ENCODE results near the gene SYT2.
"Not testable (repeated sequence)": the region's sequence is repeated elsewhere in the genome, so short reads cannot be mapped to it uniquely, and the experiment has no call there.

Gene SYT2

GRCh38 chr1:202547215-202547614, 163.0 kb downstream of the SYT2 start:
- no peak for DNase-seq (ENCODE audit: low read depth, low spot score)
- no peaks in the 10 kb centered on the region for H3K4me1 ChIP-seq (ENCODE audit: control insufficient read depth, insufficient read depth, low read length)
- H3K27me3 ChIP-seq (ENCODE audit: control insufficient read depth, insufficient read depth, low read length), result no peaks in the 10 kb centered on the region
- no peak overlapping the region for H3K4me3 ChIP-seq (ENCODE audit: low read length)
- no peaks in the 10 kb centered on the region for H3K9me3 ChIP-seq (ENCODE audit: control insufficient read depth, insufficient read depth, low read length)
- H3K36me3 ChIP-seq (ENCODE audit: control insufficient read depth, insufficient read depth, low read length), result no peaks in the 10 kb centered on the region
- no peak overlapping the region for H3K27ac ChIP-seq (ENCODE audit: low read length)

DNA sequence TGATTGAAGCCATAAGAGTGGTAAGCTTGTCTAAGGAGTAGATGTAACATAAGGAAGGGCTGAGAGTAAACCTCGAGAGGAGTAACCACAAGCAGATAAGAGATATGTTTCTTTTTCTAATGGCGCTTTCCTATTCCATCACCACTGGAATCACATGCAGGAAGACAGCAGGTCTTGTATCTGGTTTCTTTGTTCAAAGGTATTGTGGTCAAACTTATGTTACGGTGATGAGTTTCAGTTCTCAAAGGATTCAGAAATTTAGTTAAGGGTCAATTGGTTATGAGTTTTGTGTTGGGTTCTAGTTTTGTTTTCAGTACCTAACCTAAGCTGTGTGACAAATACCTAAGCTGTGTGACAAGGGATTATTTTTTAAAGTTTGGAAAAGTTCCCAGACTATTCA, 163.5 kb downstream of the SYT2 start:
- WGBS (ENCODE audit: insufficient coverage, insufficient read length), result no CpG with 5 or more reads among the region's 3 CpGs
- not testable (repeated sequence) for DNase-seq (ENCODE audit: low read depth, low spot score); H3K4me3 ChIP-seq (ENCODE audit: low read length)

GRCh38 chr1:202546377-202546776, 163.9 kb downstream of the SYT2 start:
- H3K27me3 ChIP-seq (ENCODE audit: control insufficient read depth, insufficient read depth, low read length); H3K27ac ChIP-seq (ENCODE audit: low read length); DNase-seq (ENCODE audit: low read depth, low spot score); H3K36me3 ChIP-seq (ENCODE audit: control insufficient read depth, insufficient read depth, low read length); H3K4me3 ChIP-seq (ENCODE audit: low read length); H3K4me1 ChIP-seq (ENCODE audit: control insufficient read depth, insufficient read depth, low read length); H3K9me3 ChIP-seq (ENCODE audit: control insufficient read depth, insufficient read depth, low read length): not testable (repeated sequence)
- WGBS (ENCODE audit: insufficient coverage, insufficient read length), result no CpG with 5 or more reads among the region's 3 CpGs

More for the DNA sequence above, 163.5 kb downstream of the SYT2 start:
- not testable (repeated sequence) for H3K36me3 ChIP-seq (ENCODE audit: control insufficient read depth, insufficient read depth, low read length); H3K9me3 ChIP-seq (ENCODE audit: control insufficient read depth, insufficient read depth, low read length); H3K27me3 ChIP-seq (ENCODE audit: control insufficient read depth, insufficient read depth, low read length); H3K27ac ChIP-seq (ENCODE audit: low read length); H3K4me1 ChIP-seq (ENCODE audit: control insufficient read depth, insufficient read depth, low read length)

DNA sequence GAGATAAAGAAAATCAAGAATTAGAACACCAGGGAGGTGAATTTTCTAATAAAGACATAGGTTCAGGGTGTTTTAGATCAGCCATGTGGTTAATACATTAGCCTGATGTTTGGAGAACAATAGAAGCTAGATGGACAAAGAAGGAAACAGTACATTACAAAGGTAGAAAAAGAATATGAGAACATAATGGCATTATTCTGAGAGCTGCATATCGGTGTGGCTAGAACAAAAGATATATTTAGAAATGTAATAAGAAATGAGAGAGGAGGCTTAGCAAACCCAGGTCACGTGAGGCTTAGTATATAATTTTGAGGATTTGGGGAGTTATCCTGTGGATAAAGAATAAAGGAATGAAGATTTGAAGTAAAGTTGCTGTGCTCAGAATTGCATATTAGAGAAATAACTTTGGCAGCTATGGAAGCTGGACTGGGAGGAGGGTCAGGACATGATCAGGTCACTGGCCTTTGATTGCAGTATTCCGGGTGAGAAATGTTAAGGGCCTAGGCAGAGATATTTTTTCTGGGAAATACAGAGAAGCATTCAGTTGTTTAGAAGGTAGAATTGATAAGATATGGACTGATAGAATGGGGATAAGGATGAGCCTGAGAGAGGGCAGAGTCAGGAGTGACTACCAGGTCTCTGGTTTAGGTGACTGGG, 164.5 kb downstream of the SYT2 start:
- not testable (repeated sequence) for H3K27ac ChIP-seq (ENCODE audit: low read length); H3K4me3 ChIP-seq (ENCODE audit: low read length); H3K4me1 ChIP-seq (ENCODE audit: control insufficient read depth, insufficient read depth, low read length); H3K9me3 ChIP-seq (ENCODE audit: control insufficient read depth, insufficient read depth, low read length); H3K36me3 ChIP-seq (ENCODE audit: control insufficient read depth, insufficient read depth, low read length); H3K27me3 ChIP-seq (ENCODE audit: control insufficient read depth, insufficient read depth, low read length); DNase-seq (ENCODE audit: low read depth, low spot score)
- WGBS (ENCODE audit: insufficient coverage, insufficient read length), result 100% methylated on average over 1 of the region's 3 CpGs

DNA sequence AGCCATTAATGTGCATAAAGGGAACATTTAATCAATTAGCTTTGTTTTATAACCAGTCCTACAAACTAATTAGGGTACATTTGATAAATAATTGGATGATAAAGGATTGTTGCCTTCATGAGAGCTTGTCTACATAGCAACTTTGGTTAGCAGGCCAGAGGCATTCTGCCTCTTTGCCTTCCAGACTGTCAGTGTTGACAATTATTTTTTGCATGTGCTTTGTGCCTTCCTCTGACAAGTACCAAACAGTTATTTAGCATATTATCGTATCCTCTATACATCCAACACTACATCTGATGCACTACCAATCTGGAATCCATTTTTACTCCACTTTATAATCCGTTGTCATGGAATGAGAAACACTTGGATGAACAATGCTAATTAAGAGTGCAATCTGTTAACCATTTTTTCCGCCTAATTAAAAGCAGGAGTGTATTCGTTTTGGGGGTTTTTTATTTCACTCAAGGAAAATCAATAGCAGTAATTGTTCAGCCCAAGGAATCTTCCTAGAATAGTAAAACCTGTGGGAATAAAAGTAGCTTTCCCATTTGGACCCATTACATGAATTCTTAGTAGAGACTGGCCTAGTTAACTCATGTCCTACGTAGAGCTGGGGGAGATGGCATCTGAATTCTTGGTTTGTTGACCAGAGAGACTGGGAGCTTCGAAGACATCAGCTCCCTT, 165.3 kb downstream of the SYT2 start:
- not testable (repeated sequence) for H3K9me3 ChIP-seq (ENCODE audit: control insufficient read depth, insufficient read depth, low read length); DNase-seq (ENCODE audit: low read depth, low spot score); H3K27ac ChIP-seq (ENCODE audit: low read length); H3K4me3 ChIP-seq (ENCODE audit: low read length); H3K4me1 ChIP-seq (ENCODE audit: control insufficient read depth, insufficient read depth, low read length); H3K36me3 ChIP-seq (ENCODE audit: control insufficient read depth, insufficient read depth, low read length); H3K27me3 ChIP-seq (ENCODE audit: control insufficient read depth, insufficient read depth, low read length)
- WGBS (ENCODE audit: insufficient coverage, insufficient read length), result no CpG with 5 or more reads among the region's 6 CpGs

- H3K9me3 ChIP-seq (ENCODE audit: control insufficient read depth, insufficient read depth, low read length); H3K4me3 ChIP-seq (ENCODE audit: low read length); DNase-seq (ENCODE audit: low read depth, low spot score); H3K27ac ChIP-seq (ENCODE audit: low read length); H3K4me1 ChIP-seq (ENCODE audit: control insufficient read depth, insufficient read depth, low read length); H3K36me3 ChIP-seq (ENCODE audit: control insufficient read depth, insufficient read depth, low read length); H3K27me3 ChIP-seq (ENCODE audit: control insufficient read depth, insufficient read depth, low read length): not testable (repeated sequence)
- no CpG with 5 or more reads among the region's 11 CpGs for WGBS (ENCODE audit: insufficient coverage, insufficient read length)
Observed at GRCh38 chr1:202543537-202543936, 166.7 kb downstream of the SYT2 start.

DNA sequence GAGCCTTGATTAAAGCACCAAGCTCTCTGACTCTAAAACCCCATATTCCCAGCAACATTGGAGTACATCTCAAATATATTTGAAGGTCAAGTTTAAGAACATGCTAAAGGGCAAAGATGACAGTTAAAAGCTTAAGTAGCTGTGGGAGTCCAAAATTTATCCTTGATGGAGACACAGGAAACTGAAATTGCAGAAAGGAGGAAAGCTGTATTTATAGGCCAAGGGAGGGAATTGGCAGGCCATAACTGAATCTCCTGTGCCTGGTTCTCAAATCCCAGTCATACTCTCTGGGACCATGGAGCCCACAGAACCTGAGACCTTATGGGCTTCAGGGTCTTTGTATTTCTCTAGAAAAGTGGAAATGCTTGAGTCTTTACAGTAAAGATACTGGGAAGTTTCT, 167.8 kb downstream of the SYT2 start:
- not testable (repeated sequence) for H3K4me1 ChIP-seq (ENCODE audit: control insufficient read depth, insufficient read depth, low read length); DNase-seq (ENCODE audit: low read depth, low spot score); H3K4me3 ChIP-seq (ENCODE audit: low read length); H3K9me3 ChIP-seq (ENCODE audit: control insufficient read depth, insufficient read depth, low read length); H3K27ac ChIP-seq (ENCODE audit: low read length); H3K27me3 ChIP-seq (ENCODE audit: control insufficient read depth, insufficient read depth, low read length); H3K36me3 ChIP-seq (ENCODE audit: control insufficient read depth, insufficient read depth, low read length)

DNA sequence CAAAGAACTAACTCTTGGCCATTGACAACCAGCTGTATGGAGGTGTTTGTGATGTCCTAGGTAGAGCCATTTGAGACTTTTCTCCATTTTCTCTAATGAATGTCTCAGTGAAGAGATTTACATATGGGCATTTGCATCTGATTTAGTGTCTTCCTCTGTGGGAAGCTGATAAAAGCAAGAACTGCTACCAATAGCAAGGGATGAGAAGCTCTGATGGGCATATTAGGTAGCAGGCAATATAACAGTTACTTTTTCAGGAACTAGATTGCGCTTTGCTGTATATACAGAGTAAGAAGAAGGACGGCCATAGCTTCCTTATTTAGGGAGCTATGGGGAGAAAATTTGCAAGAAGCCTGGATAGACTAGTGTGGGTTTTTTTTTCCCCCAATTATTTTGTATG, 169.4 kb downstream of the SYT2 start:
- H3K36me3 ChIP-seq (ENCODE audit: control insufficient read depth, insufficient read depth, low read length); H3K4me3 ChIP-seq (ENCODE audit: low read length); H3K27me3 ChIP-seq (ENCODE audit: control insufficient read depth, insufficient read depth, low read length); DNase-seq (ENCODE audit: low read depth, low spot score); H3K9me3 ChIP-seq (ENCODE audit: control insufficient read depth, insufficient read depth, low read length); H3K27ac ChIP-seq (ENCODE audit: low read length); H3K4me1 ChIP-seq (ENCODE audit: control insufficient read depth, insufficient read depth, low read length): not testable (repeated sequence)
- WGBS (ENCODE audit: insufficient coverage, insufficient read length), result no CpG with 5 or more reads among the region's 2 CpGs
